Smooth muscle cell (in vitro differentiated cells): ENCODE measurements around the gene PACRG. TPM values are rescaled to one million over a fixed set of nuclear protein-coding genes. Genes with fewer than 3 reads are reported as not detected.

Experiments used
- DNase-seq: peaks from one replicate; lab custom pipeline; 2025; ENCODE audit not compliant: unreplicated experiment; lab: John Stamatoyannopoulos, UW
- H2AFZ ChIP-seq: fragments of 200-600 bp; sonication (generic); 2 replicates; pipeline ENCODE4 v1.6.0; 2016; ENCODE audit warnings: antibody characterized with exemption, low read depth, mild to moderate bottlenecking
- H3F3A ChIP-seq: fragments of 200-600 bp; sonication (generic); 2 replicates; pipeline ENCODE4 v1.6.0; 2017; ENCODE audit warnings: antibody characterized with exemption, low read depth
- H3K27ac ChIP-seq: fragments of 200-600 bp; sonication (generic); 2 replicates; pipeline ENCODE4 v1.5.1; 2016; ENCODE audit warnings: low read depth, mild to moderate bottlenecking
- H3K27me3 ChIP-seq: fragments of 200-600 bp; sonication (generic); 2 replicates; pipeline ENCODE4 v1.6.1; 2016; ENCODE audit warnings: low read depth, mild to moderate bottlenecking
- H3K36me3 ChIP-seq: fragments of 200-600 bp; sonication (generic); 2 replicates; pipeline ENCODE4 v1.5.1; 2016; ENCODE audit warnings: low read depth
- H3K4me1 ChIP-seq: fragments of 200-600 bp; sonication (generic); 2 replicates; pipeline ENCODE4 v1.5.1; 2016; ENCODE audit warnings: low read depth
- H3K4me2 ChIP-seq: fragments of 200-600 bp; sonication (generic); 2 replicates; pipeline ENCODE4 v1.6.0; 2016; ENCODE audit warnings: mild to moderate bottlenecking
- H3K4me3 ChIP-seq: fragments of 200-600 bp; sonication (generic); 2 replicates; pipeline ENCODE4 v1.5.1; 2016; ENCODE audit warnings: mild to moderate bottlenecking
- H3K79me2 ChIP-seq: fragments of 200-600 bp; sonication (generic); 2 replicates; pipeline ENCODE4 v1.6.0; 2016; ENCODE audit warnings: low read depth, mild to moderate bottlenecking
- H3K9ac ChIP-seq: fragments of 200-600 bp; sonication (generic); 2 replicates; pipeline ENCODE4 v1.6.0; 2016; ENCODE audit warnings: low read depth
- H3K9me3 ChIP-seq: fragments of 200-600 bp; sonication (generic); replicated peaks from 2 replicates; pipeline ENCODE4 v1.5.1; 2016; ENCODE audit warnings: low read depth
- H4K20me1 ChIP-seq: fragments of 200-600 bp; sonication (generic); 2 replicates; pipeline ENCODE4 v1.6.0; 2016; ENCODE audit warnings: low read depth
- WGBS: methylation state at CpG from one replicate; pipeline ENCODE4 v1.1.7; 2016; ENCODE audit warnings: low lambda C conversion rate; 5-methylcytosine and 5-hydroxymethylcytosine counted together
- polyA plus RNA-seq: library from polyadenylated mRNA; unstranded; fragments of >200 nt; fragmentation: Nextera tagmentation; extraction: Ambion mirVana; gene quantifications from 2 replicates; pipeline ENCODE4 v1.2.1, GENCODE V29; 2016
- total RNA-seq: library from RNA; depleted of rRNA; stranded (reverse); fragments of >200 nt; gene quantifications from 2 replicates; pipeline ENCODE4 v1.2.3, GENCODE V29; 2014
- TF ChIP-seq, protein P1 (sequence below): fragments of 200-600 bp; sonication (generic); IDR thresholded peaks from 2 replicates; pipeline ENCODE4 v1.5.1; 2017; ENCODE audit warnings: borderline replicate concordance, mild to moderate bottlenecking, antibody characterized with exemption; ENCODE audit not compliant: insufficient read depth, poor library complexity, severe bottlenecking

PACRG gene
- total and polyA plus RNA-seq, 2 experiments from 2014 or later: not detected

DNA sequence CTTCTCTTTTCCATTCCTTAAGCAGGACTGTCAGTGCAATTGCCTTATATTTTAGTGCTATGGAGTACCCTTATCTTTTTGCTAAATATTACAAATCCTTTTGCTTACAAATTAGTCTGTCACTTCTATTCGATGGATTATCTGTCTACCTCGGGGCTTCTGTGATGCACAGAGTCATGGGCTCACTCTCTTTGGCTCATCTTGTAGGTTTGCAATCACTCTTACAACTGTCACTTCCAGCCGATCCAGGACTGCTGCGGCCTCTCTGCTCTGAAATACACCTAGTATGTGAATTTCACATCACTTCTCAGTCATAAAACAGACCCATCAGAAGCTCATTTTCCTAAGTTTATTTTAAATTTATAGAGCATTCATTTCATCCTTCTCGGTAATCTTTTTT lies 393.5 kb downstream of the PACRG start:
- H3F3A ChIP-seq: no peaks in the 10 kb centered on the region
- 90% methylated on average over 5 of the region's 5 CpGs for WGBS
- no peak overlapping the region for H3K4me3 ChIP-seq
- no peaks in the 10 kb centered on the region for H4K20me1 ChIP-seq
- DNase-seq: no peak
- no peak overlapping the region for H3K9ac ChIP-seq
- no peaks in the 10 kb centered on the region for H3K79me2 ChIP-seq
- H3K4me1 ChIP-seq: no peaks in the 10 kb centered on the region
- no peaks in the 10 kb centered on the region for H3K9me3 ChIP-seq
- no peak overlapping the region for H2AFZ ChIP-seq
- no peak overlapping the region for H3K4me2 ChIP-seq
- no peaks in the 10 kb centered on the region for H3K36me3 ChIP-seq
- TF ChIP-seq, protein P1, sequence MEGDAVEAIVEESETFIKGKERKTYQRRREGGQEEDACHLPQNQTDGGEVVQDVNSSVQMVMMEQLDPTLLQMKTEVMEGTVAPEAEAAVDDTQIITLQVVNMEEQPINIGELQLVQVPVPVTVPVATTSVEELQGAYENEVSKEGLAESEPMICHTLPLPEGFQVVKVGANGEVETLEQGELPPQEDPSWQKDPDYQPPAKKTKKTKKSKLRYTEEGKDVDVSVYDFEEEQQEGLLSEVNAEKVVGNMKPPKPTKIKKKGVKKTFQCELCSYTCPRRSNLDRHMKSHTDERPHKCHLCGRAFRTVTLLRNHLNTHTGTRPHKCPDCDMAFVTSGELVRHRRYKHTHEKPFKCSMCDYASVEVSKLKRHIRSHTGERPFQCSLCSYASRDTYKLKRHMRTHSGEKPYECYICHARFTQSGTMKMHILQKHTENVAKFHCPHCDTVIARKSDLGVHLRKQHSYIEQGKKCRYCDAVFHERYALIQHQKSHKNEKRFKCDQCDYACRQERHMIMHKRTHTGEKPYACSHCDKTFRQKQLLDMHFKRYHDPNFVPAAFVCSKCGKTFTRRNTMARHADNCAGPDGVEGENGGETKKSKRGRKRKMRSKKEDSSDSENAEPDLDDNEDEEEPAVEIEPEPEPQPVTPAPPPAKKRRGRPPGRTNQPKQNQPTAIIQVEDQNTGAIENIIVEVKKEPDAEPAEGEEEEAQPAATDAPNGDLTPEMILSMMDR: no peak
- H3K27me3 ChIP-seq: no peaks in the 10 kb centered on the region
- H3K27ac ChIP-seq: no peak overlapping the region

DNA sequence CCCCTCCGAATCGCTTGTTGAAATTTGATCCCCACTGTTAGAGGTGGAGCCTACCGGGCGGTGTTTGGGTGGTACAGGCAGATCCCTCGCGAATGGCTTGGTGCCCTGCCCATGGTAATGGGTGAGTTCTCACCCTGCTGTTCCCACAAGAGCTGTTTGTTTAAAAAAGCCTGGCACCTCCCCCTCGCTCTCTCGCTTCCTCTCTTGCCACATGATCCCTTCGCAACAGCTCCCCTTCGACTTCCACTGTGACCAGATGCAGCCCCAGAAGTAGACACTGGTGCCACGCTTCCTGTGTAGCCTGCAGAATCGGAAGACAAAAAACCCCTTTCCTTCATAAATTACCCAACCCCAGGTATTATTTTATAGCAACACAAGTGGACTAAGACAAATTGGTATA lies 394.6 kb downstream of the PACRG start:
- H3K4me3 ChIP-seq: no peak overlapping the region
- WGBS: 98% methylated on average over 12 of the region's 12 CpGs
- H3K36me3 ChIP-seq: no peaks in the 10 kb centered on the region
- no peak overlapping the region for H3K27ac ChIP-seq
- TF ChIP-seq, protein P1: no peak
- H3K27me3 ChIP-seq: no peaks in the 10 kb centered on the region
- no peak for DNase-seq
- no peak overlapping the region for H2AFZ ChIP-seq
- no peak overlapping the region for H3K4me2 ChIP-seq
- no peaks in the 10 kb centered on the region for H4K20me1 ChIP-seq
- no peaks in the 10 kb centered on the region for H3K4me1 ChIP-seq
- H3F3A ChIP-seq: no peaks in the 10 kb centered on the region
- H3K9ac ChIP-seq: no peak overlapping the region
- H3K9me3 ChIP-seq: no peaks in the 10 kb centered on the region
- no peaks in the 10 kb centered on the region for H3K79me2 ChIP-seq

DNA sequence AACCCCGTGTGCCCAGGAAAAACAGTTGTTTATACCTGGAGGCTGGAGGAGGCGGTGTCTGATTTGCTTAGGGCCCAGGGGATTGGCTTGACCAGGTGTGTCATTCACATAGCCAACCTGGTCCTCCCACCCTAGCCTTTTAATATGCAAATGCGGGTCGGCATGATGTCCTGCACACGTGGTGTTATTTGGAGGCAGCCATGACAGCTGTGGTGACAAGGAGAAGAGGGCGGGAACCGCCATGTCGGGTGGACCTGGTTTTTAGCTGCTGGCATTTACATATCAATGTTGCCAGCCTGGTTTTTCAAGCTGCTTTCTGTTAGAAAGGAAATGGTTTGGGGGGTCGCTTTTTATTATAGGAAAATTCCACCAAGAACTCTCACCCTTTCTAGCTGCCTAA lies 395.3 kb downstream of the PACRG start:
- H3F3A ChIP-seq: no peaks in the 10 kb centered on the region
- 65% methylated on average over 9 of the region's 9 CpGs for WGBS
- no peak overlapping the region for H3K27ac ChIP-seq
- H3K4me3 ChIP-seq: no peak overlapping the region
- no peaks in the 10 kb centered on the region for H3K36me3 ChIP-seq
- no peaks in the 10 kb centered on the region for H3K27me3 ChIP-seq
- H2AFZ ChIP-seq: no peak overlapping the region
- no peaks in the 10 kb centered on the region for H3K9me3 ChIP-seq
- no peak overlapping the region for H3K4me2 ChIP-seq
- DNase-seq: no peak
- no peaks in the 10 kb centered on the region for H4K20me1 ChIP-seq
- H3K4me1 ChIP-seq: no peaks in the 10 kb centered on the region
- no peak overlapping the region for H3K9ac ChIP-seq
- no peaks in the 10 kb centered on the region for H3K79me2 ChIP-seq
- TF ChIP-seq, protein P1: no peak

DNA sequence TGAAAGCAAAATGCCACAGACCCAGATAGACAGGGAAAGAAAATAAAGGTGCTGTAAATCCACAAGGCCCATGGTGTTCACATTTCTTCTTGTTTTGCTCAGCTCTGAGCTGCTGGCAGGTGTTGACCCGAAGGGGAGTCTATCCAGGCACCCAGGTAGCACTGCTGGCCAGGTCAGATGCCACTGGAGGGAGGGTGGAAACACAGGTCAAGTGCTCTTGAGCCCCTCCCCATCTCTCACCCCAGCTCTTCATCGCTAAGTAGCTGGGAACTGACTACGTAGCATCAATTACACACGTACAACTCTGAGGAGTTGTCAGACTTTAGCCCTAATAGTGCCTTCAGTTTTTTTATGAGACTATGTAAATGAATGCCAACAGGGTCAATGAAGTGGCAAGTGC lies 399.0 kb downstream of the PACRG start:
- Histone ChIP-seq H2AFZ (no peak overlapping the region), H3K27ac (no peak overlapping the region), H3K36me3 (no peaks in the 10 kb centered on the region), H3K4me3 (no peak overlapping the region), H3K4me1 (no peaks in the 10 kb centered on the region), H3K79me2 (no peaks in the 10 kb centered on the region), H3K27me3 (no peaks in the 10 kb centered on the region), H3K9ac (no peak overlapping the region), H3F3A (no peaks in the 10 kb centered on the region), H3K9me3 (no peaks in the 10 kb centered on the region), H3K4me2 (no peak overlapping the region), H4K20me1 (no peaks in the 10 kb centered on the region)
- no peak for DNase-seq
- 94% methylated on average over 4 of the region's 4 CpGs for WGBS
- TF ChIP-seq, protein P1: no peak
